ENCODE measurements around the gene ATP7B.

ATP7B gene

GRCh38 chr13:52005841-52006522 is 5.3 kb downstream of the ATP7B start:
- no peak for DNase-seq (ENCODE audit: low spot score)
- no peak for TF ChIP-seq CTCF (IDR thresholded peaks at IDR 0.05; ENCODE audit: extremely low read depth, missing control alignments)

GRCh38 chr13:52004511-52005170 is 6.6 kb downstream of the ATP7B start:
- no peak for DNase-seq (ENCODE audit: low spot score)
- no peak for TF ChIP-seq CTCF (IDR thresholded peaks at IDR 0.05; ENCODE audit: extremely low read depth, missing control alignments)

GRCh38 chr13:52003541-52003940 is 7.7 kb downstream of the ATP7B start:
- DNase-seq (ENCODE audit: low spot score): no peak
- TF ChIP-seq CTCF (IDR thresholded peaks at IDR 0.05; ENCODE audit: extremely low read depth, missing control alignments): no peak

- no peak for DNase-seq (ENCODE audit: low spot score)
- no peak for TF ChIP-seq CTCF (IDR thresholded peaks at IDR 0.05; ENCODE audit: extremely low read depth, missing control alignments)
These were observed 8.9 kb downstream of the ATP7B start for GRCh38 chr13:52002361-52002760.

- peak; percentile 70 for DNase-seq (ENCODE audit: low spot score)
- peak; percentile 27 for TF ChIP-seq CTCF (IDR thresholded peaks at IDR 0.05; ENCODE audit: extremely low read depth, missing control alignments)
These were observed 10.0 kb downstream of the ATP7B start for GRCh38 chr13:52001120-52001731.

GRCh38 chr13:51999921-52000320 is 11.3 kb downstream of the ATP7B start:
- no peak for DNase-seq (ENCODE audit: low spot score)
- no peak for TF ChIP-seq CTCF (IDR thresholded peaks at IDR 0.05; ENCODE audit: extremely low read depth, missing control alignments)

GRCh38 chr13:51999510-51999911 is 11.7 kb downstream of the ATP7B start:
- DNase-seq (ENCODE audit: low spot score): no peak
- TF ChIP-seq CTCF (IDR thresholded peaks at IDR 0.05; ENCODE audit: extremely low read depth, missing control alignments): no peak
